H9 (cell line): ENCODE data around the gene NAA10. TPM values are rescaled to one million over a fixed set of nuclear protein-coding genes. Genes with fewer than 3 reads are reported as not detected.
A peak's percentile ranks its signal among the peaks of the same experiment; 100 is the strongest.

Experiments
- DNase-seq: peaks from one replicate; pipeline ENCODE4 v3.0.0-alpha.2; 2017
- H2AFZ ChIP-seq: one replicate; pipeline ENCODE4 v1.6.1; 2013; ENCODE audit warnings: mild to moderate bottlenecking, low read length, control low read depth, moderate library complexity
- H2AK5ac ChIP-seq: 2 replicates; pipeline ENCODE4 v1.6.1; 2013; ENCODE audit warnings: low read length, control low read depth, mixed read lengths; ENCODE audit not compliant: insufficient read length
- H2BK120ac ChIP-seq: one replicate; pipeline ENCODE4 v1.6.1; 2013; ENCODE audit warnings: low read depth, mild to moderate bottlenecking, low read length, control low read depth, inconsistent platforms; ENCODE audit not compliant: poor library complexity, severe bottlenecking
- H2BK12ac ChIP-seq: 2 replicates; pipeline ENCODE4 v1.6.1; 2013; ENCODE audit warnings: low read length, control low read depth, mixed read lengths, low read depth; ENCODE audit not compliant: insufficient read length
- H2BK15ac ChIP-seq: 2 replicates; pipeline ENCODE4 v1.6.1; 2013; ENCODE audit warnings: low read depth, low read length, control low read depth
- H2BK20ac ChIP-seq: one replicate; pipeline ENCODE4 v1.6.1; 2013; ENCODE audit warnings: low read depth, mild to moderate bottlenecking, low read length, control low read depth, inconsistent platforms; ENCODE audit not compliant: poor library complexity, severe bottlenecking
- H2BK5ac ChIP-seq: 2 replicates; pipeline ENCODE4 v1.6.1; 2013; ENCODE audit warnings: low read length, control low read depth, mixed read lengths; ENCODE audit not compliant: insufficient read length
- H3K14ac ChIP-seq: 2 replicates; pipeline ENCODE4 v1.6.1; 2013; ENCODE audit warnings: low read length, control low read depth; ENCODE audit not compliant: insufficient read depth
- H3K18ac ChIP-seq: 2 replicates; pipeline ENCODE4 v1.6.1; 2013; ENCODE audit warnings: low read depth, mild to moderate bottlenecking, mixed read lengths, low read length, control low read depth; ENCODE audit not compliant: insufficient read length
- H3K23ac ChIP-seq: 2 replicates; pipeline ENCODE4 v1.6.1; 2013; ENCODE audit warnings: low read length, control low read depth, mixed read lengths, low read depth; ENCODE audit not compliant: insufficient read length
- H3K23me2 ChIP-seq: 2 replicates; pipeline ENCODE4 v1.6.1; 2013; ENCODE audit warnings: low read depth, mild to moderate bottlenecking, mixed read lengths, low read length, control low read depth; ENCODE audit not compliant: insufficient read length, poor library complexity, severe bottlenecking
- H3K27ac ChIP-seq: 2 replicates; pipeline ENCODE4 v1.5.1; 2013; ENCODE audit warnings: low read length, control low read depth, mixed read lengths, low read depth; ENCODE audit not compliant: insufficient read length
- H3K27me3 ChIP-seq: 2 replicates; pipeline ENCODE4 v1.6.1; 2013; ENCODE audit warnings: low read length, control low read depth, inconsistent platforms; ENCODE audit not compliant: insufficient read depth
- H3K4ac ChIP-seq: 2 replicates; pipeline ENCODE4 v1.6.1; 2013; ENCODE audit warnings: low read depth, mild to moderate bottlenecking, control low read depth, inconsistent platforms, low read length, moderate library complexity
- H3K4me1 ChIP-seq: 2 replicates; pipeline ENCODE4 v1.6.1; 2013; ENCODE audit warnings: low read length, control low read depth, inconsistent platforms; ENCODE audit not compliant: insufficient read depth
- H3K4me2 ChIP-seq: 2 replicates; pipeline ENCODE4 v1.6.1; 2013; ENCODE audit warnings: low read length, control low read depth, mixed read lengths; ENCODE audit not compliant: insufficient read length, insufficient read depth
- H3K56ac ChIP-seq: 2 replicates; pipeline ENCODE4 v1.6.1; 2013; ENCODE audit warnings: low read depth, mild to moderate bottlenecking, mixed read lengths, low read length, control low read depth; ENCODE audit not compliant: insufficient read length
- H3K79me1 ChIP-seq: 2 replicates; pipeline ENCODE4 v1.6.1; 2013; ENCODE audit warnings: low read depth, mild to moderate bottlenecking, moderate library complexity, low read length, control low read depth, inconsistent platforms; ENCODE audit not compliant: insufficient read depth, poor library complexity, severe bottlenecking
- H3K79me2 ChIP-seq: 2 replicates; pipeline ENCODE4 v1.6.1; 2013; ENCODE audit warnings: low read length, control low read depth, inconsistent platforms; ENCODE audit not compliant: insufficient read depth
- H3K9ac ChIP-seq: 2 replicates; pipeline ENCODE4 v1.6.1; 2013; ENCODE audit warnings: low read length, control low read depth, mixed read lengths; ENCODE audit not compliant: insufficient read length; ENCODE audit errors: extremely low read depth
- H3K9me3 ChIP-seq: one replicate; pipeline ENCODE4 v1.6.1; 2013; ENCODE audit warnings: low read depth, low read length, inconsistent platforms; ENCODE audit not compliant: control insufficient read depth
- H3T11ph ChIP-seq: one replicate; pipeline ENCODE4 v1.6.1; 2013; ENCODE audit warnings: mild to moderate bottlenecking, low read length, control low read depth, inconsistent platforms
- H4K20me1 ChIP-seq: one replicate; pipeline ENCODE4 v1.6.1; 2013; ENCODE audit not compliant: control insufficient read depth, insufficient read length, insufficient read depth
- H4K5ac ChIP-seq: 2 replicates; pipeline ENCODE4 v1.6.1; 2013; ENCODE audit warnings: low read depth, mild to moderate bottlenecking, mixed read lengths, low read length, control low read depth; ENCODE audit not compliant: insufficient read length
- H4K8ac ChIP-seq: replicated peaks from 2 replicates; pipeline ENCODE4 v1.6.1; 2013; ENCODE audit warnings: low read length, control low read depth, mixed read lengths, low read depth; ENCODE audit not compliant: insufficient read length
- H4K91ac ChIP-seq: 2 replicates; pipeline ENCODE4 v1.6.1; 2013; ENCODE audit warnings: low read depth, mild to moderate bottlenecking, moderate library complexity, mixed read lengths, low read length, control low read depth; ENCODE audit not compliant: insufficient read length
- H3K27ac Mint-ChIP-seq, 3 experiments: 2 replicates in 2 of 3; 3 replicates in 1 of 3; pipeline ENCODE4 v1.8.0; 2020 to 2021; ENCODE audit warnings: mixed read lengths in 3 of 3, mild to moderate bottlenecking in 1 of 3, moderate library complexity in 1 of 3
- H3K27me3 Mint-ChIP-seq: 2 replicates; pipeline ENCODE4 v1.8.0; 2021; ENCODE audit warnings: low read depth, mild to moderate bottlenecking, moderate library complexity, mixed read lengths
- H3K36me3 Mint-ChIP-seq, 3 experiments: 2 replicates in 2 of 3; 3 replicates in 1 of 3; pipeline ENCODE4 v1.8.0; 2020 to 2021; ENCODE audit warnings: low read depth in 3 of 3, mixed read lengths in 3 of 3; ENCODE audit not compliant: insufficient read depth in 1 of 3
- H3K4me1 Mint-ChIP-seq, 2 experiments: 2 replicates each; pipeline ENCODE4 v1.8.0; 2020; ENCODE audit warnings: mixed read lengths in 2 of 2
- H3K4me3 Mint-ChIP-seq, 2 experiments: 2 replicates in 1 of 2; 3 replicates in 1 of 2; pipeline ENCODE4 v1.8.0; 2020 to 2021; ENCODE audit warnings: mild to moderate bottlenecking in 2 of 2, mixed read lengths in 2 of 2, moderate library complexity in 1 of 2
- H3K9me3 Mint-ChIP-seq, 2 experiments: 2 replicates in 1 of 2; 3 replicates in 1 of 2; pipeline ENCODE4 v1.8.0; 2020; ENCODE audit warnings: mild to moderate bottlenecking in 2 of 2, mixed read lengths in 2 of 2, moderate library complexity in 1 of 2
- WGBS: extraction: QIAGEN DNeasy Blood & Tissue Kit; methylation state at CpG from one replicate; pipeline ENCODE4 v1.1.7; 2013; ENCODE audit warnings: missing lambda C conversion rate, low lambda C conversion rate, mixed read lengths; ENCODE audit not compliant: insufficient read length; ENCODE audit errors: extremely low coverage; 5-methylcytosine and 5-hydroxymethylcytosine counted together
- total RNA-seq: library from RNA; stranded (reverse); gene quantifications from 2 replicates; pipeline ENCODE4 v1.2.1, GENCODE V29; 2021
- TF ChIP-seq, protein P1 (sequence below): fragments of 200-600 bp; sonication (generic); conservative IDR thresholded peaks from 3 replicates; pipeline ENCODE4 v1.8.0; 2021; ENCODE audit warnings: antibody characterized with exemption, mild to moderate bottlenecking

NAA10 gene
- total RNA-seq, 1 experiment from 2014 or later = 101 TPM

DNA sequence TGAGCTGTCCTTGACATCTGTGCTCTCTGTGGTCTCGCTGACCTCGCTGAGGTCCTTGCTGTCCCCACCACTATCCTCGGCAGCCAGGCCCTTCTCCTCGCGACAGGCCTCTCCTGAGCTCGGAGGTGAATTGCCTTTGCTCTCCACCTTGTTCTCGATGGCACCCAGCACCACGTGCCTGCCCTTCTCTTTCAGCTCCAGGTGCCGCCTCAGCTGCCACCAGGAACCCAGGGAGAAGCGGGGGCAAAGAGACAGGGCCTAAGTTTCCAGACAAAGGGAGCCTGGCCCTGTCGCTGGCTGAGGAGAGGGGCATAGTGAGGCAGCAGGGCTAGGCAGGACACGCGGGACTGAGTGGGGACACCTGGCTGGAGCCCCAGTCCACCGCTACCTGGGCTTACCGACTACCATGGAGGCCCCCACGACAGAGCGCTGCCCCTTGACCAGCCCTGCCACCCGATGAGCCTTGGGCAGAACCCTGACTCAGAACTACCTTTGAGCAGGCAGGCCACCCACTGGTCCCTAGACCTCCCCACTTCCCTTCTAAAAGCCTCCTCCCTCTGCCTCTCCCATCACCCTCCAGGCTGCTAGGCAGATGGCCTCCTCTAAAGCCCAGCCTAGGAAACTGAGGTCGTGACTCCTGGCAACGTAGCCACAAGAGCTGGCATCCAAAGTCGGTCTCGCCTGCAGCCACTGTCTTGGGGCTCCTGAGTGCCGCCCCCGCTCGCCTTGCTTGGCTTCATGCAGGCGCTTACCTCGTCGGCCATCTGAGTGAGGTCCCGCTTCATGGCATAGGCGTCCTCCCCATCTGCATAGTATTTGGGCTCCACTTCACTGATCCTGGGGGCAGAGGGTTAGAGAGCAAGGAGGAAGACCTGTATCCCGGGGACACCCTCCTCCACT lies 4.6 kb downstream of the NAA10 start:
- Histone ChIP-seq H2BK20ac (no peak overlapping the region), H3K23ac (no peak overlapping the region), H2BK12ac (no peak overlapping the region), H4K5ac (no peak overlapping the region), H3K79me1 (no peaks in the 10 kb centered on the region), H3T11ph (no peak overlapping the region), H3K23me2 (peaks cover 28% of the 10 kb centered on the region), H2AFZ (no peak overlapping the region), H3K14ac (no peak overlapping the region), H3K4ac (no peak overlapping the region), H3K4me1 (no peaks in the 10 kb centered on the region), H2AK5ac (no peak overlapping the region), H4K20me1 (no peaks in the 10 kb centered on the region), H4K91ac (no peak overlapping the region), H3K27ac (no peak overlapping the region), H3K9ac (no peak overlapping the region), H4K8ac (no peak overlapping the region), H3K56ac (no peak overlapping the region), H2BK5ac (no peak overlapping the region), H2BK15ac (no peak overlapping the region), H3K4me2 (no peak overlapping the region), H3K18ac (no peak overlapping the region), H3K9me3 (peaks cover 22% of the 10 kb centered on the region), H3K27me3 (no peaks in the 10 kb centered on the region), H2BK120ac (no peak overlapping the region), H3K79me2 (no peaks in the 10 kb centered on the region; the same call in 1 of the 2 replicates)
- Mint-ChIP-seq H3K27me3 (no peaks in the 10 kb centered on the region; the same call in 1 of the 2 replicates), H3K27ac (peak overlapping the region in 1 of 3 experiments; percentile 44; a peak in 1 of 7 replicates), H3K9me3 (peaks cover 53 to 63% of the 10 kb centered on the region in 2 experiments), H3K4me3 (peak overlapping the region in 1 of 2 experiments; percentile 42; a peak in 1 of 5 replicates), H3K4me1 (peaks cover 4 to 32% of the 10 kb centered on the region in 2 experiments), H3K36me3 (peaks cover 19 to 43% (median 26%) of the 10 kb centered on the region in 3 experiments)
- WGBS = no CpG with 5 or more reads among the region's 31 CpGs
- no peak for DNase-seq
- TF ChIP-seq, protein P1, sequence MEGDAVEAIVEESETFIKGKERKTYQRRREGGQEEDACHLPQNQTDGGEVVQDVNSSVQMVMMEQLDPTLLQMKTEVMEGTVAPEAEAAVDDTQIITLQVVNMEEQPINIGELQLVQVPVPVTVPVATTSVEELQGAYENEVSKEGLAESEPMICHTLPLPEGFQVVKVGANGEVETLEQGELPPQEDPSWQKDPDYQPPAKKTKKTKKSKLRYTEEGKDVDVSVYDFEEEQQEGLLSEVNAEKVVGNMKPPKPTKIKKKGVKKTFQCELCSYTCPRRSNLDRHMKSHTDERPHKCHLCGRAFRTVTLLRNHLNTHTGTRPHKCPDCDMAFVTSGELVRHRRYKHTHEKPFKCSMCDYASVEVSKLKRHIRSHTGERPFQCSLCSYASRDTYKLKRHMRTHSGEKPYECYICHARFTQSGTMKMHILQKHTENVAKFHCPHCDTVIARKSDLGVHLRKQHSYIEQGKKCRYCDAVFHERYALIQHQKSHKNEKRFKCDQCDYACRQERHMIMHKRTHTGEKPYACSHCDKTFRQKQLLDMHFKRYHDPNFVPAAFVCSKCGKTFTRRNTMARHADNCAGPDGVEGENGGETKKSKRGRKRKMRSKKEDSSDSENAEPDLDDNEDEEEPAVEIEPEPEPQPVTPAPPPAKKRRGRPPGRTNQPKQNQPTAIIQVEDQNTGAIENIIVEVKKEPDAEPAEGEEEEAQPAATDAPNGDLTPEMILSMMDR = no peak
